GM19372 (cell line): Measurements from ENCODE around the gene RBM19.

Experiments
- ATAC-seq: cut with Tn5 transposase; IDR thresholded peaks from one replicate; pipeline ENCODE4 v1.9.1; 2021; ENCODE audit warnings: mild to moderate bottlenecking, low read depth, moderate library complexity; ENCODE audit not compliant: unreplicated experiment

The RBM19 gene

DNA sequence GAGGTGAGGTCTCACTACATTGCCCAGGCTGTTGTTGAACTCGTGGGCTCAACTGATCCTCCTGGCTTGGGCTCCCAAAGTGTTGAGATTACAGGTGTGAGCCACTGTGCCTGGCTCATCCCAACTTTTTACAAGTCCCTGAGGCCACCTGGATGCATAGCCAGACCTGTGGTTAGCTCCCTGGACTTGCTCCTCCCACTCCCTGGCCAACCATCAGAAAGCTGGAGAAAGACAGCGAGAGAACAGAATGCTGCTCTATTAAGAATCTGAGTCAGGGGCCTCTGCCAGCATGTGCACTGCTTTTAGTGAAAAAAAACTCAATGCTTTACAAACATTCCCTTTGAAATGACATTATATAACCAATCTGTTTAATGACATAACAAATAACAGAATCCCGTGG is 78.2 kb downstream of the RBM19 start:
- ATAC-seq: no peak

DNA sequence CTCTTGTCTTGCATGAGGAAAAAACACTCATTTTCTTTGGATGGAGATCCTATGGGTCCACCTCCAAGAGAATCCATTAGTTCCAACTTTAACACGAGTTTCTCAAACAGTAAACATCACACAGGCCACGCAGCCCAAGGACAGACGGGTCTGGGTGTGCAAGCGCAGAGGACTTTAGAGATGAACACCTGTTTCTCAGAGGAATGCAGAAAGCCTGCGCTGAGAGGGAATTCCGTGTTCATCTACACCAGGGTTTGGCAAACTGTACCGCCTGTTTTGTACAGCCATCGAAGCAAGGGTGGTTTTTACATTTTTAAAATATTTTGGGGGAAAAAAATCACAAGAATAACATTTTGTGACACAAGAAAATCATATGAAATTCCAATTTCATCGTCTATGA is 79.4 kb downstream of the RBM19 start:
- no peak for ATAC-seq

- ATAC-seq: no peak
These were observed 81.7 kb downstream of the RBM19 start for GRCh38 chr12:113884392-113884791.

- no peak for ATAC-seq
These were observed 83.4 kb downstream of the RBM19 start for GRCh38 chr12:113882690-113883089.

GRCh38 chr12:113880988-113881962 is 84.8 kb downstream of the RBM19 start:
- ATAC-seq: no peak

DNA sequence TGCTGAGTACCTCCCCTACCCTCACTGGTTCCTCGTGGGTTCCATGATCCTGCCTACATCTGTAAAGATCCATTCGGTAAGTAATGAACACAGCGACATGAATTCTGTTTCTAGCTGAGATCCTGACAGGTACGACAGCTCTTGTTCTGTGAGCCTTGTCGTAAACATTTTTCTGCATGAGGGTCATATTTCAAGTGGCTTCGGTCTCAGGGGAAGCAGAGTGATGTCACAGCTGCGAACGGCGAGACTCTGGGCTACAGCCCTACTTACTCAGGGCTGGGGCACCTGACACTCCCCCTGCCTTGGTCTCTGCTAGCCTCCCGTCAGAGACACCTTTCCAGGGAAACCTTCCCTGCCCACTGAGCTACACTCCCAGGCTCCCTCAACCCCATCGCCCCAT is 85.8 kb downstream of the RBM19 start:
- no peak for ATAC-seq

GRCh38 chr12:113879658-113880057 is 86.5 kb downstream of the RBM19 start:
- ATAC-seq: no peak

GRCh38 chr12:113877607-113878006 is 88.5 kb downstream of the RBM19 start:
- no peak for ATAC-seq

GRCh38 chr12:113876160-113876559 is 90.0 kb downstream of the RBM19 start:
- no peak for ATAC-seq

DNA sequence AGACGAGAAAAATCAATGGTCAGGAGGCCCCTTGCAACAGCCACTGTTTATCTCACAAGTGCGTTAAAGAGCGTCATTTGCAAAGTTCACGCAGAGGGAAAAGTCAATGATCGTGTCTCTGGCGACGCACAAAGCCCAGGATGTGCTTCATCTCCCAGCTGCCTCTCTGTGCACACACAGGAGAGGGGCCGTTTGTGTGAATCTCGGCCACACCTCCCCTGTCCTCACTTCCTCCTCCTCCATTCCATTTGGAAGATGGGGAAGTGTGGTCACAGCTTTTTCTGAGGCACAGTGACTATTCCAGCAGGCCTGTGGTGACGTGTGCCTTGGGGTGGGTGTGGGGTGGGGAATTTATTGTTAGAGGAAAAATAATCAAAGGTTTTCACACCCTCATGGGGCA is 90.4 kb downstream of the RBM19 start:
- no peak for ATAC-seq

GRCh38 chr12:113874999-113875561 is 91.0 kb downstream of the RBM19 start:
- ATAC-seq: no peak

DNA sequence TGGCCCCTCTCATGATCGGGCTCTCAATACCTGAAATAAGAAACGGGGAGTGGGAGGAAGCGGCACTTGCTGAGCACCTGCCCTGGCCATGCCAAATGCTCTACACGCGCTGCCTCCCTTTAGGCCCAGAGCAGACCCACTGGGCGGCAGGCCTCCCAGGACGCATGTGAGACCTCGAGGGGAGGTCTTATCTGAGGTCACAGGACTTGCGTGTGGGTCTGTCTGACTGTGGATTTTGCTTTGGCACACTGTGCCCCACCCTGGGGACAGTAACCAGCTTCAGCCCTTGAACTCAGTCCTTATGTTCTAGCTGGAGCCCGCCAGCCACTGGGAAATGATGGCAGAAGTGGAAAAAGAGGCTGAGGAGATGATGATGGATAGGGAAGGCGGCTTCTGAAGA is 91.8 kb downstream of the RBM19 start:
- ATAC-seq: no peak

GRCh38 chr12:113873740-113874139 is 92.4 kb downstream of the RBM19 start:
- ATAC-seq: no peak

DNA sequence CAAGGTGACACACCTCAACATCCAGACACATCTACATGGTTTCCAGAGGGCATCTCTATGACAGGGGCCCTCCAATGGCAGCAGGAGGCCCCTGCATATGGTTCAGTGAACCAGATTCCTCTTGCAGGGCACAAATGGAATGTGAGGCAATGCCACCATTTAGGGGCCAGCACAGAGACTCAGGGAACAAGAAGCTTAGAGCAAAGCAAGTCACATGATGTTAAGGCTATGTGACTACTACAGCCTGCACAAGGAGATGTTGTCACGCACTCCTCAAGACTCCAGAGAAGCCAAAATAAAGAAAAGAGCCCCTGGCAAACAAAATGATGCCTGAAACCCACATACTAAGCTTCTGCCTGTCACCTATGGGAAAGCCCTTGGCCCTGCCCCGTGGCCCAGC is 95.2 kb downstream of the RBM19 start:
- no peak for ATAC-seq

GRCh38 chr12:113870035-113870434 is 96.1 kb downstream of the RBM19 start:
- ATAC-seq: no peak

- no peak for ATAC-seq
These were observed 97.8 kb downstream of the RBM19 start for GRCh38 chr12:113868365-113868764.

GRCh38 chr12:113867258-113867657 is 98.9 kb downstream of the RBM19 start:
- no peak for ATAC-seq

- no peak for ATAC-seq
These were observed 99.6 kb downstream of the RBM19 start for GRCh38 chr12:113866496-113866895.

GRCh38 chr12:113863455-113863845 is 102.7 kb downstream of the RBM19 start:
- ATAC-seq: no peak

GRCh38 chr12:113862590-113863454 is 103.3 kb downstream of the RBM19 start:
- ATAC-seq: no peak

GRCh38 chr12:113861708-113862312 is 104.3 kb downstream of the RBM19 start:
- no peak for ATAC-seq
